LNCaP clone FGC (cell line): Measurements from ENCODE around the gene FOXR2.
A peak's percentile ranks its signal among the peaks of the same experiment; 100 is the strongest.

ENCODE experiments used
- DNase-seq: peaks from one replicate; pipeline ENCODE4 v3.0.0-alpha.2; 2011; ENCODE audit warnings: low read depth
- H3K4me3 ChIP-seq: 2 replicates; pipeline ENCODE4 v1.5.1; 2011; ENCODE audit warnings: mild to moderate bottlenecking, low read depth, low read length, control low read depth
- CTCF ChIP-seq: IDR thresholded peaks from 2 replicates; pipeline ENCODE4 v1.5.1; 2012; ENCODE audit warnings: mild to moderate bottlenecking; ENCODE audit not compliant: control insufficient read depth, insufficient read depth; ENCODE audit errors: extremely low read depth

FOXR2 gene

GRCh38 chrX:55624403-55624802, 1.2 kb downstream of the FOXR2 start:
- TF ChIP-seq CTCF = no peak
- no peak overlapping the region for H3K4me3 ChIP-seq
- DNase-seq = no peak

GRCh38 chrX:55636109-55636508, 12.9 kb downstream of the FOXR2 start:
- DNase-seq = no peak
- TF ChIP-seq CTCF = no peak
- H3K4me3 ChIP-seq = no peak overlapping the region

GRCh38 chrX:55638933-55639332, 15.7 kb downstream of the FOXR2 start:
- DNase-seq = no peak
- TF ChIP-seq CTCF = no peak
- no peak overlapping the region for H3K4me3 ChIP-seq

DNA sequence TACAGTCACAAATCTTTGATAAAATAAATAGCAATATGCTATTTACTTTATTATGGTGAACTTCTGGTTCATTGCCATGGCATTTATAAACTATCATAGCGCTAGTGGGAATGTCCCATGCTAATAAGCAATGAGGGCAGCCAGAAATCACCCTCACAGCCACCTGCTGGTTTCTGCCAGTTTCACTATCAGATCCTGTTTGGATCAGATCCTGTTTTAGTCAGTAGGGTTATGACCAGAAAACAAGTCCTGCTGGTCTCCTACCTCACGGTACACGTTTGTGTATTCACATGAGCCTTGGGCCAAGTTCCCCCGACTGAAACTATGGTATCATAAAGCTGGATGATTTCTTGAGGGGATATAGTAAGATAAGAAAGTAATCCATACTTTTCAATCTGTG, 17.7 kb downstream of the FOXR2 start:
- H3K4me3 ChIP-seq = no peak overlapping the region
- TF ChIP-seq CTCF = no peak

GRCh38 chrX:55648434-55648833, 25.2 kb downstream of the FOXR2 start:
- no peak for TF ChIP-seq CTCF
- H3K4me3 ChIP-seq = no peak overlapping the region
- DNase-seq = no peak

More for the DNA sequence above, 17.7 kb downstream of the FOXR2 start:
- peak; percentile 90 for DNase-seq

- H3K4me3 ChIP-seq = no peak overlapping the region
- DNase-seq = no peak
- TF ChIP-seq CTCF = no peak
Measured at GRCh38 chrX:55659931-55660330, 36.7 kb downstream of the FOXR2 start.

- H3K4me3 ChIP-seq = no peak overlapping the region
- no peak for DNase-seq
- no peak for TF ChIP-seq CTCF
Measured at GRCh38 chrX:55663584-55663983, 40.4 kb downstream of the FOXR2 start.
